Naive thymus-derived CD4-positive, alpha-beta T cell (primary cell): ENCODE results near the gene ADORA2B. TPM values are rescaled to one million over a fixed set of nuclear protein-coding genes. Genes with fewer than 3 reads are reported as not detected.
A peak's percentile ranks its signal among the peaks of the same experiment; 100 is the strongest.

Experiments used
- ATAC-seq: fragments of 150-1000 bp; cut with Tn5 transposase; 2 replicates; pipeline ENCODE4 v1.10.0; 2021; ENCODE audit warnings: mild to moderate bottlenecking, moderate library complexity
- CTCF ChIA-PET: fragments of 350-600 bp; sonication (Branson Sonifier 250); formaldehyde crosslinking; loops from one replicate; lab custom pipeline; 2021; ENCODE audit warnings: antibody characterized with exemption; lab: Charles Lee
- POLR2A ChIA-PET: fragments of 350-600 bp; sonication (Branson Sonifier 250); formaldehyde crosslinking; loops from one replicate; lab custom pipeline; 2021; ENCODE audit warnings: antibody characterized with exemption, inconsistent platforms; lab: Charles Lee
- DNase-seq, 9 donors: peaks; one replicate each; pipeline versions ENCODE4 v3.0.0 to v3.0.0-alpha.2; 2020 to 2022; ENCODE audit warnings: mixed read lengths in 1 of 9
- H3K27ac ChIP-seq: one replicate; pipeline ENCODE4 v1.7.0; 2013; ENCODE audit warnings: mild to moderate bottlenecking, low read depth, low read length, moderate library complexity
- H3K27me3 ChIP-seq, 2 donors: one replicate each; pipeline ENCODE4 v1.7.0; 2013; ENCODE audit warnings: low read length in 2 of 2, mild to moderate bottlenecking in 2 of 2, moderate library complexity in 2 of 2; ENCODE audit not compliant: control insufficient read depth in 2 of 2, insufficient read depth in 2 of 2
- H3K36me3 ChIP-seq, 3 experiments: 1 replicate in 2 of 3; 2 replicates in 1 of 3; pipeline ENCODE4 v1.7.0; 2013; ENCODE audit warnings: low read length in 3 of 3, mild to moderate bottlenecking in 3 of 3, moderate library complexity in 1 of 3; ENCODE audit not compliant: insufficient read depth in 3 of 3, control insufficient read depth in 2 of 3
- H3K4me1 ChIP-seq, 2 donors: one replicate each; pipeline ENCODE4 v1.7.0; 2013; ENCODE audit warnings: low read length in 2 of 2, mild to moderate bottlenecking in 2 of 2, moderate library complexity in 1 of 2; ENCODE audit not compliant: control insufficient read depth in 2 of 2, insufficient read depth in 2 of 2
- H3K4me3 ChIP-seq: 2 replicates; pipeline ENCODE4 v1.7.0; 2013; ENCODE audit warnings: mild to moderate bottlenecking, low read length
- H3K9me3 ChIP-seq, 3 experiments: 1 replicate in 2 of 3; 2 replicates in 1 of 3; pipeline ENCODE4 v1.7.0; 2013; ENCODE audit warnings: low read length in 3 of 3; ENCODE audit not compliant: control insufficient read depth in 2 of 3
- H3K27ac Mint-ChIP-seq, 9 donors: one replicate each; pipeline ENCODE4 v1.8.0; 2020 to 2022; ENCODE audit warnings: mixed read lengths in 9 of 9, mild to moderate bottlenecking in 8 of 9, moderate library complexity in 5 of 9, inconsistent platforms in 2 of 9
- H3K27me3 Mint-ChIP-seq, 5 donors: one replicate each; pipeline ENCODE4 v1.8.0; 2021 to 2022; ENCODE audit warnings: mixed read lengths in 5 of 5, mild to moderate bottlenecking in 1 of 5
- H3K36me3 Mint-ChIP-seq, 5 donors: one replicate each; pipeline ENCODE4 v1.8.0; 2020 to 2022; ENCODE audit warnings: mixed read lengths in 5 of 5, mild to moderate bottlenecking in 3 of 5, inconsistent platforms in 1 of 5
- H3K4me1 Mint-ChIP-seq, 7 donors: one replicate each; pipeline ENCODE4 v1.8.0; 2020 to 2022; ENCODE audit warnings: mixed read lengths in 7 of 7, mild to moderate bottlenecking in 3 of 7, inconsistent platforms in 1 of 7
- H3K4me3 Mint-ChIP-seq, 10 donors: one replicate each; pipeline ENCODE4 v1.8.0; 2020 to 2022; ENCODE audit warnings: mild to moderate bottlenecking in 10 of 10, mixed read lengths in 10 of 10, moderate library complexity in 6 of 10, inconsistent platforms in 2 of 10
- H3K9me3 Mint-ChIP-seq, 11 donors: one replicate each; pipeline ENCODE4 v1.8.0; 2020 to 2022; ENCODE audit warnings: mixed read lengths in 11 of 11, mild to moderate bottlenecking in 4 of 11, inconsistent platforms in 1 of 11, moderate library complexity in 1 of 11
- intact Hi-C, 2 donors: fragments of 100-400 bp; cut with micrococcal nuclease; formaldehyde crosslinking; loops; one replicate each; pipeline ENCODE4 v1.15.1; 2023
- polyA plus RNA-seq, 2 donors: library from polyadenylated mRNA; unstranded; fragments of 300-500 nt; fragmentation: Illumina TruSeq; gene quantifications; one replicate each; pipeline ENCODE4 v1.2.3, GENCODE V29; 2021
- total RNA-seq, 6 experiments: library from RNA in 5 of 6; stranded (reverse) in 5 of 6; gene quantifications; 1 replicate in 5 of 6; 2 replicates in 1 of 6; pipeline ENCODE4 v1.2.3 and lab custom pipeline; 2021 to 2026

Gene ADORA2B
- total and polyA plus RNA-seq, 7 experiments from 2014 or later, result 0.50 to 2.6 (median 1.6) TPM; not detected in 2

- H3K4me3 ChIP-seq, result no peak overlapping the region
These were observed 22.9 kb downstream of the ADORA2B start for GRCh38 chr17:15967706-15968399.

GRCh38 chr17:15969463-15969862, 24.5 kb downstream of the ADORA2B start:
- ChIA-PET POLR2A (no interaction called here), CTCF (no interaction called here)
- H3K36me3 ChIP-seq, result no peaks in the 10 kb centered on the region
- peaks cover 0 to 30% (median 5%) of the 10 kb centered on the region in 5 donors for H3K27me3 Mint-ChIP-seq
- intact Hi-C loops, result no loop called here
- ATAC-seq, result no peak
- H3K4me1 Mint-ChIP-seq, result peaks cover 8 to 36% (median 25%) of the 10 kb centered on the region in 7 donors
- DNase-seq, result no peak
- no peaks in the 10 kb centered on the region for H3K9me3 Mint-ChIP-seq
- H3K27ac Mint-ChIP-seq, result peak overlapping the region in 3 of 9 donors; percentile 41 to 88 (median 65)
- no peaks in the 10 kb centered on the region for H3K9me3 ChIP-seq
- H3K36me3 Mint-ChIP-seq, result peaks cover 0 to 2% (median 0%) of the 10 kb centered on the region in 5 donors
- H3K4me1 ChIP-seq, result peaks cover 0 to 10% of the 10 kb centered on the region in 2 donors
- H3K27me3 ChIP-seq, result no peaks in the 10 kb centered on the region
- no peak overlapping the region for H3K27ac ChIP-seq
- no peak overlapping the region for H3K4me3 ChIP-seq
- no peak overlapping the region for H3K4me3 Mint-ChIP-seq

More at GRCh38 chr17:15967706-15968399, 22.9 kb downstream of the ADORA2B start:
- Mint-ChIP-seq H3K27me3 (peaks cover 0 to 32% (median 5%) of the 10 kb centered on the region in 5 donors), H3K4me1 (peaks cover 8 to 36% (median 25%) of the 10 kb centered on the region in 7 donors), H3K36me3 (no peaks in the 10 kb centered on the region), H3K27ac (peak overlapping the region in 6 of 9 donors; percentile 16 to 88 (median 22)), H3K9me3 (no peaks in the 10 kb centered on the region), H3K4me3 (peak overlapping the region in 2 of 10 donors; percentile 17 to 33)
- CTCF ChIA-PET, result no interaction called here
- no peaks in the 10 kb centered on the region for H3K9me3 ChIP-seq
- DNase-seq, result no peak
- no peak for ATAC-seq
- no peaks in the 10 kb centered on the region for H3K27me3 ChIP-seq
- H3K36me3 ChIP-seq, result no peaks in the 10 kb centered on the region
- POLR2A ChIA-PET, result interaction anchor here (0.7 kb wide), 1 partner anchor 1152 kb away, joined by 3 read pairs; no protein-coding TSS in a partner anchor
- H3K4me1 ChIP-seq, result peaks cover 0 to 10% of the 10 kb centered on the region in 2 donors
- intact Hi-C loops, result no loop called here
- H3K27ac ChIP-seq, result no peak overlapping the region

GRCh38 chr17:15970500-15970899, 25.6 kb downstream of the ADORA2B start:
- no peaks in the 10 kb centered on the region for H3K9me3 ChIP-seq
- H3K36me3 ChIP-seq, result peaks cover 0 to 5% (median 0%) of the 10 kb centered on the region in 3 experiments
- H3K9me3 Mint-ChIP-seq, result no peaks in the 10 kb centered on the region
- ATAC-seq, result no peak
- POLR2A ChIA-PET, result no interaction called here
- no peak overlapping the region for H3K4me3 Mint-ChIP-seq
- DNase-seq, result no peak
- peaks cover 0 to 25% (median 5%) of the 10 kb centered on the region in 5 donors for H3K27me3 Mint-ChIP-seq
- H3K4me3 ChIP-seq, result no peak overlapping the region
- intact Hi-C loops, result no loop called here
- no peak overlapping the region for H3K27ac Mint-ChIP-seq
- H3K27me3 ChIP-seq, result no peaks in the 10 kb centered on the region
- H3K27ac ChIP-seq, result no peak overlapping the region
- peaks cover 0 to 10% of the 10 kb centered on the region in 2 donors for H3K4me1 ChIP-seq
- peaks cover 8 to 33% (median 22%) of the 10 kb centered on the region in 7 donors for H3K4me1 Mint-ChIP-seq
- CTCF ChIA-PET, result no interaction called here
- peaks cover 0 to 10% (median 0%) of the 10 kb centered on the region in 5 donors for H3K36me3 Mint-ChIP-seq

- H3K27me3 ChIP-seq, result no peaks in the 10 kb centered on the region
- ATAC-seq, result no peak
- peaks cover 0 to 8% of the 10 kb centered on the region in 2 donors for H3K4me1 ChIP-seq
- no peaks in the 10 kb centered on the region for H3K9me3 ChIP-seq
- H3K36me3 ChIP-seq, result peaks cover 0 to 5% (median 0%) of the 10 kb centered on the region in 3 experiments
- H3K4me3 ChIP-seq, result no peak overlapping the region
- H3K27ac Mint-ChIP-seq, result peak overlapping the region in 1 of 9 donors; percentile 78
- H3K9me3 Mint-ChIP-seq, result no peaks in the 10 kb centered on the region
- POLR2A ChIA-PET, result no interaction called here
- CTCF ChIA-PET, result no interaction called here
- H3K36me3 Mint-ChIP-seq, result peaks cover 0 to 10% (median 0%) of the 10 kb centered on the region in 5 donors
- DNase-seq, result no peak
- no peak overlapping the region for H3K27ac ChIP-seq
- intact Hi-C loops, result no loop called here
- H3K4me1 Mint-ChIP-seq, result peaks cover 5 to 26% (median 16%) of the 10 kb centered on the region in 7 donors
- peaks cover 0 to 20% (median 5%) of the 10 kb centered on the region in 5 donors for H3K27me3 Mint-ChIP-seq
- no peak overlapping the region for H3K4me3 Mint-ChIP-seq
These were observed 26.3 kb downstream of the ADORA2B start for GRCh38 chr17:15971098-15971678.

GRCh38 chr17:15971882-15972281, 27.0 kb downstream of the ADORA2B start:
- ATAC-seq, result no peak
- peaks cover 0 to 13% (median 2%) of the 10 kb centered on the region in 5 donors for H3K36me3 Mint-ChIP-seq
- no peak for DNase-seq
- Histone ChIP-seq H3K27me3 (no peaks in the 10 kb centered on the region), H3K4me1 (peaks cover 0 to 1% of the 10 kb centered on the region in 2 donors), H3K36me3 (peaks cover 0 to 10% (median 0%) of the 10 kb centered on the region in 3 experiments), H3K9me3 (no peaks in the 10 kb centered on the region), H3K27ac (no peak overlapping the region), H3K4me3 (no peak overlapping the region)
- no peak overlapping the region for H3K4me3 Mint-ChIP-seq
- H3K9me3 Mint-ChIP-seq, result no peaks in the 10 kb centered on the region
- ChIA-PET CTCF (no interaction called here), POLR2A (no interaction called here)
- intact Hi-C loops, result no loop called here
- peaks cover under 1 to 19% (median 10%) of the 10 kb centered on the region in 7 donors for H3K4me1 Mint-ChIP-seq
- H3K27me3 Mint-ChIP-seq, result peaks cover 0 to 16% (median 5%) of the 10 kb centered on the region in 5 donors
- peak overlapping the region in 1 of 9 donors; percentile 78 for H3K27ac Mint-ChIP-seq

- no peaks in the 10 kb centered on the region for H3K9me3 ChIP-seq
- H3K27me3 Mint-ChIP-seq, result peaks cover 0 to 16% (median 5%) of the 10 kb centered on the region in 5 donors
- no peak overlapping the region for H3K4me3 Mint-ChIP-seq
- no peaks in the 10 kb centered on the region for H3K27me3 ChIP-seq
- ChIA-PET POLR2A (no interaction called here), CTCF (no interaction called here)
- H3K27ac ChIP-seq, result no peak overlapping the region
- ATAC-seq (peak; percentile 31), DNase-seq (no peak)
- peaks cover 0 to 12% (median 0%) of the 10 kb centered on the region in 3 experiments for H3K36me3 ChIP-seq
- H3K36me3 Mint-ChIP-seq, result peaks cover 0 to 19% (median 4%) of the 10 kb centered on the region in 5 donors
- peaks cover 0 to 13% (median 5%) of the 10 kb centered on the region in 7 donors for H3K4me1 Mint-ChIP-seq
- no peak overlapping the region for H3K4me3 ChIP-seq
- H3K27ac Mint-ChIP-seq, result peak overlapping the region in 1 of 9 donors; percentile 14
- H3K4me1 ChIP-seq, result no peaks in the 10 kb centered on the region
- intact Hi-C loops, result no loop called here
- H3K9me3 Mint-ChIP-seq, result no peaks in the 10 kb centered on the region
These were observed 27.6 kb downstream of the ADORA2B start for GRCh38 chr17:15972497-15972951.
